ENCODE results near the gene ZNF333.

DNA sequence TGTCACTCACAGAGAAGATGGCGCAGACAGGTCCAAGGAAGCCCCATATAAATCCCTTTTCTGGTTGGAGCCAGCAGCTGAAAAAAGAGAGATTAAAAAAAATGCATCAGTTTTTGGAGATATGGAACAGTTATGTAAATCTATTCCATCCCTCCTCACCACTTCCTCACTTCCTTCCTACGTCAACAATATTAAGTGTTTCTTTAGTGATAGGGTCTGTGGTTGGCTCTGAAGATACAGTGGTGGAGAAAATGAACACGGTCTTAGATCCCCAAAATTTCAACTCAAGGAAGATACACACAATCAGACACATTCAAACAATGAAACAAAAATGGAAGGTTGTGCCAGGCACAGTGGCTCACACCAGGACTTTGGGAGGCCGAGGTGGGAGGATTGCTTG lies 57.0 kb downstream of the ZNF333 start:
- TF ChIP-seq POLR2A (IDR thresholded peaks at IDR 0.05; ENCODE audit: low read length) = no peak
- TF ChIP-seq GATA1 (IDR thresholded peaks at IDR 0.05; ENCODE audit: low read depth, low read length) = no peak
